Lower lobe of right lung (tissue), 2 donors: ENCODE results near the gene PPT2. TPM values are rescaled to one million over a fixed set of nuclear protein-coding genes. Genes with fewer than 3 reads are reported as not detected.
"Not testable (repeated sequence)": the region's sequence is repeated elsewhere in the genome, so short reads cannot be mapped to it uniquely, and the experiment has no call there.

Experiments used
- ATAC-seq, 2 donors: fragments of 200-7000 bp; cut with Tn5 transposase; one replicate each; pipeline ENCODE4 v1.9.1; 2020 to 2022; ENCODE audit warnings: mild to moderate bottlenecking in 2 of 2, moderate library complexity in 2 of 2
- DNase-seq: peaks from one replicate; pipeline ENCODE4 v3.0.0-alpha.2; 2020
- H3K27ac ChIP-seq: fragments of 200-600 bp; one replicate; pipeline ENCODE4 v1.8.0; 2022
- H3K27me3 ChIP-seq: fragments of 200-600 bp; one replicate; pipeline ENCODE4 v1.8.0; 2022; ENCODE audit warnings: low read depth
- H3K36me3 ChIP-seq: fragments of 200-600 bp; one replicate; pipeline ENCODE4 v1.8.0; 2022; ENCODE audit warnings: mild to moderate bottlenecking
- H3K4me1 ChIP-seq: fragments of 200-600 bp; one replicate; pipeline ENCODE4 v1.8.0; 2022
- H3K4me3 ChIP-seq: fragments of 200-600 bp; one replicate; pipeline ENCODE4 v1.8.0; 2022; ENCODE audit warnings: mild to moderate bottlenecking
- H3K9me3 ChIP-seq: fragments of 200-600 bp; one replicate; pipeline ENCODE4 v1.8.0; 2022
- CTCF ChIP-seq: fragments of 200-600 bp; IDR thresholded peaks from one replicate; pipeline ENCODE4 v1.8.0; 2022; ENCODE audit warnings: antibody characterized with exemption, mild to moderate bottlenecking
- intact Hi-C: fragments of 100-400 bp; cut with DNase I; formaldehyde crosslinking; loops from one replicate; pipeline ENCODE4 v1.11.0; 2022
- total RNA-seq: library from RNA; stranded (reverse); fragmentation: NEBNext Ultra II Directional; extraction: Animal tissue kit (Norgen Biotek cat#: 25700); gene quantifications from one replicate; pipeline ENCODE4 v1.2.1, GENCODE V29; 2021
- donor health status: DM: no; HTN: yes; CAD: no; lungs with severe emphysema.

Gene PPT2
- total RNA-seq, 1 donor from 2014 or later: 13.7 TPM

GRCh38 chr6:32183030-32183429 lies 29.1 kb downstream of the PPT2 start:
- Histone ChIP-seq H3K27ac (peak overlapping the region; percentile 74), H3K9me3 (no peaks in the 10 kb centered on the region), H3K4me3 (peak overlapping the region; percentile 36), H3K4me1 (peaks cover 44% of the 10 kb centered on the region), H3K36me3 (peaks cover 55% of the 10 kb centered on the region), H3K27me3 (no peaks in the 10 kb centered on the region)
- ATAC-seq: no peak
- intact Hi-C loops: no loop called here
- no peak for TF ChIP-seq CTCF
- DNase-seq: no peak

- no peak for TF ChIP-seq CTCF
- DNase-seq (no peak), ATAC-seq (no peak)
- peak overlapping the region; percentile 74 for H3K27ac ChIP-seq
- no peaks in the 10 kb centered on the region for H3K9me3 ChIP-seq
- peak overlapping the region; percentile 36 for H3K4me3 ChIP-seq
- peaks cover 60% of the 10 kb centered on the region for H3K36me3 ChIP-seq
- intact Hi-C loops: no loop called here
- no peaks in the 10 kb centered on the region for H3K27me3 ChIP-seq
- peaks cover 50% of the 10 kb centered on the region for H3K4me1 ChIP-seq
Measured at GRCh38 chr6:32183483-32184083, 29.6 kb downstream of the PPT2 start.

- no peaks in the 10 kb centered on the region for H3K9me3 ChIP-seq
Measured at GRCh38 chr6:32184084-32184640, 30.2 kb downstream of the PPT2 start, which contains the start of gene AGER. Gene AGER (minus strand): TSS chr6:32184253. CDS start chr6:32184222, 31 bp downstream.

GRCh38 chr6:32185681-32186131 lies 31.8 kb downstream of the PPT2 start:
- intact Hi-C loops, H3K4me3 ChIP-seq, H3K27me3 ChIP-seq, H3K9me3 ChIP-seq: not testable (repeated sequence)
- peak; percentile 75 to 79 for ATAC-seq
- peaks cover 47% of the 10 kb centered on the region for H3K36me3 ChIP-seq
- DNase-seq: peak; percentile 86
- H3K27ac ChIP-seq: peak overlapping the region; percentile 74
- H3K4me1 ChIP-seq: peaks cover 46% of the 10 kb centered on the region

More at GRCh38 chr6:32184084-32184640, 30.2 kb downstream of the PPT2 start, which contains the start of gene AGER:
- Histone ChIP-seq H3K27ac (peak within 1 kb of the TSS; percentile 74), H3K4me1 (peaks cover 50% of the 10 kb centered on the region), H3K4me3 (peak within 1 kb of the TSS; percentile 36), H3K27me3 (no peaks in the 10 kb centered on the region), H3K36me3 (peaks cover 60% of the 10 kb centered on the region)
- peak; percentile 20 to 51 for ATAC-seq
- intact Hi-C loops: no loop called here
- no peak for TF ChIP-seq CTCF
- no peak for DNase-seq

- H3K27ac ChIP-seq: peak overlapping the region; percentile 64
- peaks cover 52% of the 10 kb centered on the region for H3K4me1 ChIP-seq
Measured at GRCh38 chr6:32186151-32186840, 32.4 kb downstream of the PPT2 start.

DNA sequence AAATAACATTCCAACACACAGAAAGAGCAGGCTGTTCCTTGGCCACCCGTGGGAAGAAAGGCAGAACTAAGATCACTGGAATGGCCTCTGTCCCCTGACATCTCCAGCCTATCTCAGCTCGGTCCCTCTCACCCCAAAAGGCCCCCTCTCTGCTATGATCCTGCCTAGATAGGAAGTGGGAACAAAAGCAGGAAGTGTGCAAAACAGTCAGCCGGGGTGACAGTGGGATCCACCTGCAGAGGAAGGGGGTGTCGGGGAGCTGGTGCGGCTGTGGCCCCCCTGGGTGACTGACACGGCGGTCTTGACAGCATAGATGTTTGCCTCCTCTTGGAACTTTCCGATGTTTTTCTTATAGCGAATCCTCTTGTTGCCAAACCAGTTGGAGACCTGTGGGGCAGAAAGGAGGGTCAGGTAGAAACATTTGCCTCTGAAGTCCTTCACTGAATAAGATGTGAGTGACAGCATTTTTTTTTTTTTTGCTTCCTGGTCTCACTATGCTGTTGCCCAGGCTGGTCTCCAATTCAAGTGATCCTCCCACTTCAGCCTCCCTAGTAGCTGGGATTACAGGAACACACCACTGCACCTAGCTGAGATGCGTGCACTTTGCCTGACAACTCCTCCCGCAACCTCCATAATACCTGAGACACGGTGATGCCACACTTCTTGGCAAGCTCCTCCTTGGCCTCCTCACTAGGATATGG lies 33.2 kb downstream of the PPT2 start:
- peak overlapping the region; percentile 91 for H3K27ac ChIP-seq
- peaks cover 55% of the 10 kb centered on the region for H3K4me1 ChIP-seq
- no peak overlapping the region for H3K4me3 ChIP-seq
- ATAC-seq: no peak
- DNase-seq: no peak
- TF ChIP-seq CTCF: no peak
- intact Hi-C loops: no loop called here
- no peaks in the 10 kb centered on the region for H3K9me3 ChIP-seq
- peaks cover 38% of the 10 kb centered on the region for H3K36me3 ChIP-seq
- H3K27me3 ChIP-seq: no peaks in the 10 kb centered on the region

More at GRCh38 chr6:32186151-32186840, 32.4 kb downstream of the PPT2 start:
- H3K9me3 ChIP-seq, ATAC-seq, intact Hi-C loops, H3K27me3 ChIP-seq, H3K4me3 ChIP-seq, DNase-seq: not testable (repeated sequence)
- H3K36me3 ChIP-seq: peaks cover 41% of the 10 kb centered on the region

- intact Hi-C loops, DNase-seq, ATAC-seq, H3K9me3 ChIP-seq, H3K27me3 ChIP-seq: not testable (repeated sequence)
- peaks cover 62% of the 10 kb centered on the region for H3K4me1 ChIP-seq
- H3K36me3 ChIP-seq: peaks cover 32% of the 10 kb centered on the region
- peak overlapping the region; percentile 76 for H3K4me3 ChIP-seq
- H3K27ac ChIP-seq: peak overlapping the region; percentile 91
Measured at GRCh38 chr6:32187725-32188380, 33.9 kb downstream of the PPT2 start.
